AG20443 (cell line): Measurements from ENCODE around the gene UGT3A2.

Source experiments
- DNase-seq: peaks from one replicate; pipeline ENCODE4 v3.0.0; 2012; ENCODE audit warnings: low spot score, mixed read lengths

Gene UGT3A2, protein sequence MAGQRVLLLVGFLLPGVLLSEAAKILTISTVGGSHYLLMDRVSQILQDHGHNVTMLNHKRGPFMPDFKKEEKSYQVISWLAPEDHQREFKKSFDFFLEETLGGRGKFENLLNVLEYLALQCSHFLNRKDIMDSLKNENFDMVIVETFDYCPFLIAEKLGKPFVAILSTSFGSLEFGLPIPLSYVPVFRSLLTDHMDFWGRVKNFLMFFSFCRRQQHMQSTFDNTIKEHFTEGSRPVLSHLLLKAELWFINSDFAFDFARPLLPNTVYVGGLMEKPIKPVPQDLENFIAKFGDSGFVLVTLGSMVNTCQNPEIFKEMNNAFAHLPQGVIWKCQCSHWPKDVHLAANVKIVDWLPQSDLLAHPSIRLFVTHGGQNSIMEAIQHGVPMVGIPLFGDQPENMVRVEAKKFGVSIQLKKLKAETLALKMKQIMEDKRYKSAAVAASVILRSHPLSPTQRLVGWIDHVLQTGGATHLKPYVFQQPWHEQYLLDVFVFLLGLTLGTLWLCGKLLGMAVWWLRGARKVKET

DNA sequence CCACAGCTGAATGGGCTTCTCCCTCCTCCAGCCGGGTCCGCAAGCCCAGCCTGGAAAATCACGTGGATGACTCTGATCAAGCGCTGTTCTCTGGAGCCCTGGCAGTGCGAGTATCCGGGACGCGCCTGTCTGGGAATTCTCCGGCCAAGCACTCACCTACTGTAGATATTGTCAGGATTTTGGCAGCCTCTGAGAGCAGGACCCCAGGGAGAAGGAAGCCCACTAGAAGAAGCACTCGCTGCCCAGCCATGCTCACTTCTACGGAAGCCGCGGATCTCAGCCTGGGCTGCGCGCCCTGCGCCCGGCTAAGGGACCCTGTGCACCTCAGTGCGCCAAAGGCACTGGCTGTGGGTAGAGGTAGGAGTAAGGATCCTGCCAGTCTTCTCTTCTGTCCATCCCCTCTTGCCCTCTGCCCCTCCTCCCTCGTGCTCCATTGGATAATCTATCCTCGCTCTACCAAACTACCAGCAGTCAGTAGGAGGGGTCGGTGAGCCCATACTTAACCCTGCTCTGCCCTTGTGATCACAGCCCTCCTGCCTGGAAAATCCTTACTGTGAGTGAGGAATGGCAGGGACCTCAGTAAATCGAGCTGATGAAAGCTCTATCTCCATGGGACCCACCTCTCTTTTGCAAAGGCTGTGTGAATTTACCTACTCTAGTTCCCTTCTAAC is at the start of gene UGT3A2:
TSS of gene UGT3A2 (minus strand) at position 343 of the 671 bp plus-strand sequence. CDS start at position 250, 93 bp downstream.
- DNase-seq: no peak

DNA sequence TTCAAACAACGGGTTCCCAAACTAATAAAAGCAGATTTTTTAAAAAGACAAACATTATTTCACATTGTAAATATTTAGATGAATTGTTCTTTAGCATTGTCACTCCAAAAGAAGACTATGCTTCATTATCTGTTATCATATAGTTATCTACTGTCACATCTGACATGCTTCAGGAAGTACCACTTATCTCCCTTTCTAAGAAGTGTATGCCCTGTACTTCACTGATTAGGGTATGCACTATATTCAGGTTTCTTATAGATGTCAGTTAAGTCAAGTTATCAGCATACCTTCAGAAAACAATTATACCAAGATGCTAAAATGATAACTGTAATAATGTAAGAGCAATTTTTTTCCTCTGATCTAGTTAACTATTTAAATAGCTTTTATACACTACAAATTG is 44.6 kb upstream of the UGT3A2 start:
- no peak for DNase-seq

DNA sequence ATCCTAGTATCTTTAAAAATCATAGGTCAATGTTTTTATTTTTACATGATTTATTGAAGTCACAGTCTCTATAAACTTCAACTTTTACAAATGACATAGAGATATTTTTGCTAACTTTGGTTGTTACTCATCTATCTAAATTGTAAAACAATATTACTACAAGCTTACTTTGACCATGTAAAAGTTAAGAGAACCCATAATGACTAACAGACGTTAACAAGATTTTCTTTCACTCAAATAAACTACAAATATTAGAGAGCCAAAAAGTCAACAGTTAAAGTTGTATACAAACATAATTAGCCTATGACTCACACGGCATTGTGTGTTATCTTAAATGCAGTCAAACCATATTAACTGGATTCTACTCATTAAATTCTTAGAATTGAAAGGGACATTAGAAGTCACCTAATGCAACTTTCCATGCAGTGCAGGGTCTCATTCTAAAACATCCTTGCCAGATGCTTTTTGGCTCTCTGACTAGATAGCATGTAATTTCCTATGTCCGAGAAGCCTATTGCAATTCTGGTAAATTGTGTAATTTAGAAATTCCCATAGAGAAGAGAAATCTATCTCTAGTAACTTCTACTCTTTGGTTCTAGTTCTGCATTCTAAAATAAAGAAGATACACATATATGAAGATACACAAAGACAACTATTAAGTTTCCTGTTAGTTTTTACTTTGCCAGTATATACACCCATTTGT is 42.2 kb upstream of the UGT3A2 start:
- no peak for DNase-seq

DNA sequence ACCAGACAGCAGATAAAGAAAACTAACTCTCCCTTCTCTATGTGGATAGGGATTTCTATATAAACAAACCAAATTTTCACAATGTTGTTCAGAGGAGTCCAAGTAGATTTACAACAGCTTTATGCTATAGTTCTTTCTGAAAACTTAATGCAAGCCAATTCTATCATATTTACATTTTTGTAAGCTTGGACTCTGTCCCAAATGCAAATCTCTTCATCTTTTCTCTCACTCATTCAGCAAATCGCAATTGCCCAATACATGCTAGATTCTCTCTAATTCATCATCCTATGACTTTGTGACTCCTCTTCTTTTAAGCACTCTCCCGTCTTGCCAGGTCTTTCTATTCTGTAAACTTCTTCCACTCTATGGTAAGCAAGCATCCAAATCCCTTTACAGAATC is 39.1 kb upstream of the UGT3A2 start:
- DNase-seq: no peak

DNA sequence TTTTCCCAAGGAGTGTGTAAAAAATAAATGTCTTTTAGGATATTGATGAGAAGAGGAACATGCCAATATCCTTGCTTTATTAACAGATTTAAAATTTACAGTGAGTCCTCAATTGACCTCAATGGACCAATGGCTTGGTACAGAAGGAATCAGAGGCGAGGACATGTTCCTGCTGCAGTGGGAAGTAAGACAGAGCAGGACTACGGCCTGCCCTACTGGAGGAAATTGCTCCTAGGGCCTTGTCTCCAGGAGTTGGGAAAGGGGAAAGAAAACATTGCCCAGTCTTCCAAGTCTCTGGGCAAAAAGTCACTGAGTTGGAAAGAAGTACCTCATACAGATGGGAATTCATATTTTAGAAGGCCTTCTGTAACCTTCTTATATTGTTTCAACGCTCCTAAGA is 33.1 kb upstream of the UGT3A2 start:
- DNase-seq: no peak

DNA sequence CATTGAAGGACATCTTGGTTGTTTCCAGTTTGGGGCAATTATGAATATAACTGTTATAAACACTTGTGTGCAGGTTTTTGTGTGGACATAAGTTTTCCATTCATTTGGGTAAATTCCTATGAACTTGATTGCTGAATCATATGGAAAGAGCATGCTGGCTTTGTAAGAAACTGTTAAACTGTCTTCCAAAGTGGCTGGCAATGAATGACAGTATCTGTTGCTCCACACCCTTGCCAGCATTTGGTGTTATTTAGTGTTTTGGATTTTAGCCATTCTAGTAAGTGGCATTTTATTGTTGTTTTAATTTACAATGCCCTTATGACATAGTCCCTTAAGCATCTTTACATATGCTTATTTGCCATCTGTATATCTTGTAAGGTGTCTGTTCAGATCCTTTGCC is 29.8 kb upstream of the UGT3A2 start:
- no peak for DNase-seq

DNA sequence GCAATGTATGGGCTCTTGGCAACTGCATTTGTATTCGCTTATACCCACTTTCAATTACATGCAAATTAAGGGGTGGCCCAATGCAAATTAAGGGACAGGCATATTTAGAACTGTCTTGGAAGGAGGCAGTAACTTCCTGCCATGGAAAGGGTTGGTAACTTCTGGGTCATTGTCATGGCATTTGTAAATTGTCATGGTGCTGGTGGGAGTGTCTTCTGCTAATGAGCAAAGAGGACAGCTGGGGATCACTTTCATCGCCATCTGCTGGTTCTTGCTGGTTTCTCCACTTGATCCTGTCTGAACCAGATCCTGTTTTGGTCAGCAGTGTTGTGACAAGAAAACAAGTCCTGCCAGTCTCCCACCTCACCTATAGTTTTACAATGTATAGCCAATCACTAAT is 23.3 kb upstream of the UGT3A2 start:
- peak; percentile 35 for DNase-seq

DNA sequence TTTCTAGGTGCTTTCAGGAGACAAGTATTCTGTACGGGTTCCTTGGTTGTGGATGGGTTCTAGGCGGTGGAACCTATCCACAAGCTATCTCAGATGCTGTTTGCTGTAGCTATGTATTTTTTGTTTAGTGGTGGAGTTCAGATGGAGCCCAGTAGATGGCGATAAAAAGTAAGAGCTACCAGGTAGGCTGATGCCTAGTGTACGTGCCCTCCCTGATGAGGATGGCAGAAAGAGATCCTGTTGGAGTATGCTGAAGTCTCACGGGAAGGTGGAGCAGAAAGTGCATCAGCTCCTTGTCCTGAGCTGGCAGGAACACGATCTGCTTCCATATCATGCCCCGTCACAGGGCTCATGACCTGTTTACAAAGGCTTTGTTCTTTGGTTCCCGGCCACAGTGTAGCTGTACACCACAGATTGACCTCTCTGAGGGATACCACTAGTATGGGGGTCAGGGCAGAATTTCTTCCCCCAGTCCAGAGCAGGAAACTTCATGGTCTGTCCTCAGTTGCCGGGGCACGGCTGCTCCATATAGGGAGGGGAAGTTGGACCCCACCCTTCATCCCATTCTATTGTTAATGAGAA is 12.6 kb upstream of the UGT3A2 start:
- peak; percentile 72 for DNase-seq

DNA sequence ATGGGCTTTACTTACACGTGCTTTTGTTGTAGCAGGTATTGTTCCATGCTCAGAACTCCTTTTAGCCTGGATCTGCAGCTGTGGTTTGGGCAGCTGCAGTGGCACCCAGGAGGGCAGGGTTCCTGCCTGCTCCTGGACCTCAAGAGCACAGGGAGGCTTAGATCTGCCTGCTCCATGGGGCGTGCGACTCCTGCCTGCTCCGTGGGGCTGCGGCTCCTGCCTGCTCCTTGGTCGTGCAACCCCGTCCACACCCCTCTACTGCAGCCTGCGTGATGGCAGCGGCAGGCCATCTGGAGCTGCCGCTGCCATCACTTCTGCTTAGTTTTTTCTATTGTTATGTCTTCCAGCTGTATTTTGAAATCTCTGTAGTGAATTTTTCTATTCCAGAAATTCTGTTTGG is 11.7 kb upstream of the UGT3A2 start:
- no peak for DNase-seq

DNA sequence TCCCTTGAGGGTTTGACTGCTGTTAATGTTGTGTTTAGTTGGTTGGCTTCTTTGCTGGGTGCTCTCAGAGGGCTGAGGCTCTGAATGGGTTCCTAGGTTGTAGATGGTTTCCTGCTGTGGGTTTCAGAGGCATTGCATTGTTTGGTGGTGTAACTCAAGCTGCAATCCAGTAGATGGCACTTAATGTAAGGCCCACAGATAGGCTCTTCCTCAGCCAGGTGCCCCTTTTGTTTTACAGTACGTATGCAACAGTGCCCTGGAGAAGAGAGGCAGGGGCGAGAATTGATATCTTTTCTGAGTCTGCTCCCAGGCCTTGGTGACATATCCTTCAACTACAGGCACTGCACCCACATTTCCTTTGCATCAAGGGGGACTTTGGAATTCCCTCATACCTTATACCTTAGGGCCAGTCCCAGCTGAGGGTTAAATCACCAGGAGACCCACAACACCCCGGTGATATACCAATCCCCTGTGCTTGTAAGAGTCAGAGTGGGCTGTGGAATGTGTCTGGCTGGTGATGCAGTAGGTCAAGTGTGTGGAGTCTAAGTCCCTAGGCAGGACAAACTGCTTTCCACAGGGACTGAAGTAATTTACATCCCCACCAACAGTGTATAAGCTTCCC is 7.0 kb upstream of the UGT3A2 start:
- no peak for DNase-seq

DNA sequence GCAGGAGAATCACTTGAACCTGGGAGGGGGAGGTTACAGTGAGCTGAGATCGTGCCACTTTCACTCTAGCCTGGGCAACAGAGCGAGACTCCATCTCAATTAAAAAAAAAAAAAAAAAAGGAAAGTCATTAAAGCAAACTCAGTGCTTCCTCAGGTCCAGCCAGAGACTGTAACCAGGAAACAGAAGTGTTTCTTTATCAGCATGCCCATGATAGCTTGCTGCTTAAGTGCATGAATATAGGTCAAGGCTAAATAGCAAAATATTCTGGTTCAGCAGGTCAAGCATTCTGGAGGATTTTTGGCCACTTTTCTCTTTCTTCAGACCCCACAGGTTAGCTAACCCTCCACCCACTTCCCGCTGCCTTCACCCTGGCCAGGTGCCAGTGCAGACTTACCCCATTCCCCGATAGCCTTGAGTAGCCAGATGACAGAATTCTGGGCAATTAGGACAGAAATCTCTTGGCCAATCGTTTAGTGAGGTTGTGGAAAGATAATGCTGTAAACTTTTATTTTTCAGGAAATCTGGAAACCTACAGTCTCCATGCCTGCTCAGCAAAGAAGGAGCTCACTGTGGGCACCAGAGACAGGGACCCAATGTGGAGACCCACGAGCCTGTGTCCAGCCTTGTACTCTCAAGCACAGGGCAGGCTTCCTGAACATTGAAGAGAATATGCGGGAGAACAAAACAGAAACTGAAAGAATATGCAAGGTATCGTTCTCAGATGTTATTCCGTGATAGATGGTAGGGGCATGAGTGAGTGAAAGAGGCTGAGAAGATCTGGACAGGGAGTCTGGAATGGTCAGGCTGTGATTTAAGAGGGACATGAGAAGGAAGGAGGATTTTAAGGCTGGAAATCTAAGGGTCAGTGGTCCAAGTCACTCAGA is 4.2 kb upstream of the UGT3A2 start:
- DNase-seq: no peak

DNA sequence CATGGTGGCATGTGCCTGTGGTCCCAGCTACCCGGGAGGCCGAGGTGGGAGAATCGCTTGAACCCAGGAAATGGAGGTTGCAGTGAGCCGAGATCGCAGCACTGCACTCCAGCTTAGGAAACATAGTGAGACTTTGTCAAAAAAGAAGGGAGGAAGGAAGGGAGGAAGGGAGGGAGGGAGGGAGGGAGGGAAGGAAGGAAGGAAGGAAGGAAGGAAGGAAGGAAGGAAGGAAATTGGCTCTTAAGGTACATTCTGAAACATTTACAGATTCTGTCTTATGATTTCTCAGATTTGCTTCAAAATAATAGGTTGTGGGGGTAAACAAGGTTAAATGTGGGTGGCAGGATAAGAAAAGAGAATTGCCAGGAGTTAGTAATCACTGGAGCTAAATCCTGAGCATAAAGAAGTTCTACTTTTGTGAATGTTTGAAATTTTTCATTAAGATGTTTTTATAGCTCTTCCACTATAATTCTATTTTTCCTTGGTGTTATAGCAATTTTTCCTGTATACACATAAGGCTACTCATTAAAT is 2.1 kb upstream of the UGT3A2 start:
- no peak for DNase-seq

DNA sequence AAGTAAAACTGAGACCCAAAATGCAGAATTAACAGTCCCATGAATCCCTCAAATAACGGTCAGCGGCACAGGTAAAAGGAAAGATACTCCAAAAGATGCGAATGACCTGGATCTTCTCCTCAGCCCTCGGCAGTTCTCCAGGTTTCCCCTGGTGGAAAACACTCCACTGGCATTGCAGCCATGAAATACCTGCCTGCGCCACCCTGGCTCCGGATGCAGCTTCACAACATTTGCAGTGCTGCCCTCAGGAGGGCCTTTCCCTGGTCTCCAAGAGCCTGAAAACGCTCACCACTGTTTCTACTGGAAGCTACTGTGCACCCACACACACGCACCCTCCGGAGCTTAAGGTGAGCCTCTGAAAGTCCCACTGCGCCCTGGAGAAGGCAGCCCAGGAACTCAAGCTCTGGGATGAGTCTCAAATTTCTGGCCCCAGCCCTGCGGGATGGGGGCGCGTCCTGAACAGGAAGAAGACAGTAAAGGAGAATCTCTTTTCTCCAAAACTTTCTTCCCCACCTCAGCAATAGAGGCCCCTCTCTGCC is 612 bp downstream of the UGT3A2 start:
- DNase-seq: no peak

DNA sequence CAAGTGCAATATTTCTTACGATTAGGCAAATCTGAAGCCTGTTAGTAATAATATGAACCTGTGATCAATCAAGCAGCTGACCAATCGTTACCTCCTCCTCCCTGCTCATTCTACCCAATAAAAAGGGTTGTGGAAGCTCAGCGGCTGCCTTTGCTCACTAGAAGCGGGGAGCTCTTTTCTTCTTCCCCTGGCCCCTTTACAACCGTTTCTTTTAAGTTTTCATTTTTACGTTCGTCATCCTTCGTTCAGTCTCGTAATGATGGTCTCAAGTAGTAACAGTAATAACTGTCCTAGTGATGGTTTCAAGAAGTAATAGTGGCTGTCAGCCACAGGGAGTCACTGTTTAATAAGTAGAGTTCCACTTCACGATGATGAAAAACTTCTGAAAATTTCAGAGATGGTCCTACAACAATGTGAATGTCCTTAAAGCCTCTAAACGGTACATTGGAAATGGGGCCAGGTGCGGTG is 6.2 kb downstream of the UGT3A2 start:
- peak; percentile 49 for DNase-seq

DNA sequence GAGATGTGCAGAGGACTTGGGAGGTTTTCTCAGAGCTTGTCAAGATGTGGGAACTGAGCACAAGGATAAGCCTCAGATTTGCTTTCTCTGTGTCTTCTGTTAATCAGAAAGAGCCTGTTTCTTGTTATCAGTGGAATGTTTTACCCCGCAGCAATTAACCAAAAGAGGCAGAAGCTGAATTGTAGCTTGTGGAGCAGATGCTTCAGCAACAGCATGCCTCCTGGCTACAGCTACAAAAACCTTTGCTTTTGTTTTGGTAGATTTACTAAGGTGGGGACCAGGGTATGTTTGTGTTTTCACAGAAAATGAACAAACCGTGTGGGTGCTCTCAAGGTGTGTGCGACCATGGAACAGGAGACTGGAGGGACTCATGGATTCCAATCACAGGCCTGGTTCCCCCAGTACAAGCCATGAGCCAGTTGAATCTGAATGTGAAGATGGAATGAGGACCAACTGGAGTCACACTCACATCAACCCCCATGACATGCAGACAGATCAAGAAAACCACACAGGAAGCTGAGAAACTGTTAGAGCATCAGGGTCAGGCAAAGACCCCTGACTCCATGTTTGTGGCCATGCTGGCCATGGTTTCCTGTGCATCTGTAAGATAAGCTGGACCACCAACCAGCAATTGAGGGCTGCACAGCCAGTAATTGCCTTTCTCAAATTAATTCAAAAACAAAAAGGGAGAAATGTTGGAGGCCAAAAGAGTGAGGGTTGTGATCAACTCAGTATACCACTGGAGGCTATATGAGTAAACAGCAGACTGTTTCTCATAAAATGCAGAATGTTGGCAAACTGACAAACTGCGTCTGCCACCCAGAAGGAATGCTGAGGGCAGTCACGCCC is 6.9 kb downstream of the UGT3A2 start:
- no peak for DNase-seq

DNA sequence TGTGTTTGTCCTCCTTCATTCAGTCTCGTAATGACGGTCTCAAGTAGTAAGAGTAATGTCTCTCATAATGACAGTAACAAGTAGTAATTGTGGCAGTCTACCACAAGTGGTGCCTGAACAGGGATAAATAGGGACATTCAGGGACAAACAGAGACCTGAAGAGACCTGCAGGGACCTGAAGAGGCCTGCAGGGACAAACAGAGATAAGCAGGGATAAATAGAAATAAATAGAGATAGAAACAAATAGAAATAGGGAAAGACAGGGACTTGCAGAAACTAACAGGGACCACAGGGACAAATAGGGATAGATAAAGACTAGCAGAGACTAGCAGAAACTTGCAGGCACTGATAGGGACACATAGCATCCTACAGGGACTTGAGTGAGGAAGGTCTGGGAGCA is 7.9 kb downstream of the UGT3A2 start:
- no peak for DNase-seq

DNA sequence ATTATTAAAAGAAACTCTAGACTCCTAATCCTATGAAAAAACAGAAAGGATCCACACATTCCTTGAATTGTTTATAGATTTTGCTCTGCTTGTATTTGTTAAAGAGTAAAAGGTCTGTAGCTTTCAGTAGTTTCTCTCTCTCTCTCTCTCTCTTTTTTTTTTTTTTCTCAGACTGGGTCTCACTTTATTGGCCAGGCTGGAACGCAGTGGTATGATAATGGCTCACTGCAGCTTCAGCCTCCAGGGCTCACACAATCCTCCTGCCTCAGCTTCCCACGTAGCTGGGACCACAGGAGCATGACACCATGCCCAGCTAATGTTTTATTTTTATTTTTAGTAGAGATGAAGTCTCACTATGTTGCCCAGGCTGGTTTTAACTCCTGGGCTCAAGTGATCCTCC is 9.3 kb downstream of the UGT3A2 start:
- no peak for DNase-seq

DNA sequence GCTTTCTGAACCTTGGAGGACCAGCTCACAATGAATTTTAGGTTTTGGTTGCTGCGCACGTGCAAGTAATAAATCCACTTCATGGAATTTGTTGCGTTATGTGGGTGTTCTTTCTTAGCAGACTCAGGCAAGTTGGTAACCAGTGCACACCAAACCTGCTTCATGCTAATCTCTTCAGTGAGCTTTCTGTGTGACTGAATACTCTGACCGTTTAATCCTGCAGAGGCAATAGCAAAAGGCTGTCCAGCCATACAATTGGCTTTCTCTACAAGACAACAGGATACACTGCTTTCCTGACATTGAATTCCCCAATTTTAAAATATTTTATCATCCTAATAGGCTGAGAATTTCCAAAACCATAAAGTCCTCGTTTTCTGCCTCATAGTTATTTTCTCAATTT is 10.3 kb downstream of the UGT3A2 start:
- DNase-seq: no peak

DNA sequence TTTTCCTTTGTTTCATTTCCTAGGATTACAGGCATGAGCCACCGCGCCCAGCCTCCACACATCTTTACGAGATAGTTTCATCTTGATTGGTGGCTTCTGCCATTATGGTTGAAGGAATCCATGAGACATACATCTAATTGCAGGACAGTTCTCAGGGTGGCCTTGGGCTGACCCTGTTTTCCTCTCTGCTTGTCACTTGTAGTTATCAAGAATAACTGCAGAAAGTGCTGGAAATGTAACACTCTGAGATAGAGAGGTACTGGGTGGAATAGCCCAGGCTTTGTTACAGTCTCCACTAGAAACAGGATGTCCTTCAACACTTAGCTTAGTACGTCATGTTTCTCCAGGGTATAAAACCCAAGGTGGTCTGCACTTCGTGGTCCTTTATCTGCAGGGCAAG is 10.7 kb downstream of the UGT3A2 start:
- DNase-seq: no peak
